ENCODE measurements around the gene S100B.
"Not testable (repeated sequence)": the region's sequence is repeated elsewhere in the genome, so short reads cannot be mapped to it uniquely, and the experiment has no call there.

Gene S100B

DNA sequence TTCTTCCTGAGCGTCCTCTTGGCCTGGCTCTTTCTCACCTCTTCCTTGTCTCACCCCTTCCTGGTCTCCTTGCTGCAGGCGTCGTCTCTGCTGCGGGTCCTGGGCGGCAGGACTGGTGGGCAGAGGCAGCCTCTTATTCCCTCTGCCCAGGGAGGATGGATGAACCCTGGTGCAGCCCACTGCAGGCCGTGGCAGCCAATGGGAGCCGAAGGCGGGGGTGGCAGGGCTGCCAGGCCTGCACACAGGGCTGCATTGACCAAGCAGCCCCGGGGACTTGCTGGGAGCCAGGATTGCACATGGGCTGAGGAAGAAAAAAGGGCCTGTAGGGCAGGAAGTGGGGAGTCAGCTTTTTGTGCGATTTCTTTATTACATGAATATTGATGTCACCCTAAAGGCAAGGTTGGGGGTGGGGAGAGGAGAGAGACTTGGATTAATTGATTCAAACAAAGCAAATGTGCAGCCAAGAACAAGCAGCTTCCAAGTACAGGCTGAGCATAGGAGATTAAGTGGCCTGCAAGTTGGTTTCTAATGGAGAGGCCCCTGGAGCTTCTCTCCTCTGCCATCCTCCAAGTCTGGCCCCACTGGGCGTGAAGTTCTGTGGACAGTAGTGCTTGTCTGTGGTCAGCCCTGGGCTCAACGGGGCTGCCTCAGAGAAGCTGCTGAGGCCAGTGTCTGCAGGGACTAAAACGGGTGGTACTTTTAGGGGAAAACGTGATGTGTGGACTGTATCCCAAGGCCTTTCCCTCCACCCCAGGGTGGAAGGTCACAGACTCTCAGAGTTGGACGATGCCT is at the start of gene S100B:
Gene S100B, minus strand, starts transcription at position 108 of the 792 bp plus-strand sequence. CDS start 2,667 bp downstream, outside the sequence.
- DNase-seq (ENCODE audit: low spot score) = no peak

DNA sequence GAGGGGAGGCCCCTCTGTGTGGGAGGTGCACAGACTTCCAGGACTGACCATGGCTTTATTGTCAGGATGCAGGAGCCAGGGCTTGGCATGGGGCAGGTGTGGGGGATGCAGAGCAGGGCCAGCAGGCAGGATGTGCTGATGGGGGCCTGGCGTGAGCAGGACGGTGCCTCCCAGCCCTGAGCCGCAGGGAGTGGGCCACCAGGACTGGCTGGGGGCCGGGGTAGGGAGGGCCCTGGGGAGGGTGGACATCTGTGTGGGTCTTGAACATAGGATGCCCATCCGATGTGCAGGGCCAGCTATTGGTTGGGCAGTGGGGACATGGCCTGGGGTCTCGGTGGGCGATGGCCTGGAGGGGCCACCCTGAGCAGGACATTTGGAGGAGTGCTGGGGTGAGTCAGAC is 46.2 kb upstream of the S100B start:
- no peak for DNase-seq (ENCODE audit: low spot score)

DNA sequence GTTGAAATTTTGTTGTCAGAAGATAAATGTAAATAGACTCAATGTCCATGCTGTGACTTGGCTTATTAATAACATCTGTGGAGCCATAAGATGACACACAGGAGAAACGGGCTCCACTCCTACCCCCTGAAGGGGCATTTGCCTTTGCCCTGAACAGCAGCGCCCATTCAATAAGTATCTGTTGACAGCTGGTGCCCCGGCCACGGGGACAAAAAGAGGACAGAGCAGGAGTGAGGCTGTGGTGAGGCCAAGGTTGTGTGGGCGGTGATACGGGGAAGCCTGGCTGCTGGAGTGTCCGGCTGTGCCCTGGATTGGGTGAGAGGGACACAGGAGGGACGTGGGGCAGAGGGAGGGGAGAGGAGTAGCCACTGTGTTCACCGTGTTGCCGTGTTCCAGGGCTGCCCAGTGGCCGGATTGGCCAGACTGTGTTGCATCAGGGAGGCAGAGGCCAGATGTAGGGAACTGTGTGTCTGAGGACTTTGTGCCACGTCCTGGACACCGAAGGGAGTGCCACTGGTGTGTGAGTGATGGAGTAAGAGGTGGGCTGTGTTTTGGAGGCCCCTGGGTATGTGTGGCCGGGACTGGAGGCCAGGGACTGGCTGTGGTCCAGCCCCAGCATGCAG is 45.7 kb upstream of the S100B start:
- no peak for DNase-seq (ENCODE audit: low spot score)

DNA sequence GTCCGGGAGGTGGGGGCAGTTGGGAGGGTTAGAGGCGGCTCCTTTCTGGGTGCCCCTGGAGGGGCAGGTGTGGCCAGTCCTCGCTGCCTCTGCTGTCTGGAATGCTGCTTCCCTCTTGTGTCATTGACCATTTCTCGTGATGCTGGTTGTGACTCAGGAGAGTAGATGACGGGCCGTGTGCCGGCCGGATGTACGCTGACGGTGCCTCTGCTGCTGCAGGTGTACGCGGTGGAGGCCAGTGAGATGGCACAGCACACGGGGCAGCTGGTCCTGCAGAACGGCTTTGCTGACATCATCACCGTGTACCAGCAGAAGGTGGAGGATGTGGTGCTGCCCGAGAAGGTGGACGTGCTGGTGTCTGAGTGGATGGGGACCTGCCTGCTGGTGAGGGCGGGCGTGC is 44.5 kb upstream of the S100B start:
- no peak for DNase-seq (ENCODE audit: low spot score)

DNA sequence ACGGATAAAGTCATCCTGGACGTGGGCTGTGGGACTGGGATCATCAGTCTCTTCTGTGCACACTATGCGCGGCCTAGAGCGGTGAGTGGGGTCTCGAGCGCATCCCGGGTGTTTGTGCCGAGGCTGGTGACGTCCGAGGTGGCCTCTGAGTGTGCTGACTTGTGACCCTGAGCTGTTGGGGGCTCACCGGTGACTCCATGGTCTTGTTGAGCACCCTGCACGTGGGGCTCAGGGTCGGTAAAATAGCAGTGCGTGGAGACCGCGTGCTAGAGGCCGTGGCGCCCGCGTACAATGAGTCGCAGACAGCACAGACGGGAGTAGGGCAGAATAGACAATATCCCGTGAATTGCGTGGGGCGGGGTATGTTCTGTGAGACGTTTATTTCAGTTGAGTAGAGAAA is 43.7 kb upstream of the S100B start:
- DNase-seq (ENCODE audit: low spot score) = no peak

DNA sequence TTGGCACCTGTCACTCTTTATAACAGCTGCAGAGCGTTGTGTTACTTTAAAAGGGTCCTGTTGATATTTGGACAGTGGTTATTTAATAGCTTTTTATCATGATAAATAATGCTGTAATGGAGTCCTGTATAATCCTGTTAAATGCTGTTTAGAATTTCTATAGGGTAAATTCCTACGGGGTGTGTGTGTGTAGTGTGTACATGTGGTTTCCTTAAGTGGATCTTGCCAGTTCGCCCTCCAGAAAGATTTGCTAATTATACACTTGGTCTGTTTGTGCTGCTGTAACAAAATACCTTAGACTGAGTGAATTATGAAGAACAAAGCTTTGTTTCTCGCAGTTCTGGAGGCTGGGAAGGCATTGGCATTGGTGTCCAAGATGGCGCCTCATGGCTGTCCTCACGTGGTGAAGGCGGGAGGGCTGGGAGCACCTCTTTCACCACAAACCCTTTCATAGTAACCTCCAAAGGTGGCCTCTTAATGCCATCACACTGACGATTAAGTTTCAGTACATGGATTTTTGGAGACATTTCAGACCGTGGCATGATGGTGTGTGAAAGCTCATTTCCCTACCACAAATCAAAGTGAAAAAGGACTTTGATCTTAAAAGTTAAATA is 41.8 kb upstream of the S100B start:
- no peak for DNase-seq (ENCODE audit: low spot score)

DNA sequence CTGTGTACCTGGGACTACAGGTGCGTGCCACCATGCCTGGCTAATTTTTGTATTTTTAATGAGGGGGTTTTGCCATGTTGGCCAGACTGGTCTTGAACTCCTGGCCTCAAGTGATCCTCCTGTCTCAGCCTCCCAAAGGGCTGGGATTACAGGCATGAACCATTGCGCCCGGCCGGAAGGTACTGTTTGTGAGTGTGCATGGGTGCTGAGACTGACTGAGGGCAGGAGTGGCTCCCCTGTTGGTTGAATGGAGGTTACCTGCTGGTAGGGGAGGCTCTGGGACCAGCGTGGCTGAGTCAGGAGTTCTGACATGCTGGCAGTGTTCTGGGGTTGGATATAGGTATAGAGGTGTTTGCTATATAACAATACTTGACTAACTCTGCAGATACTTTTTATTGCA is 41.0 kb upstream of the S100B start:
- DNase-seq (ENCODE audit: low spot score) = no peak

DNA sequence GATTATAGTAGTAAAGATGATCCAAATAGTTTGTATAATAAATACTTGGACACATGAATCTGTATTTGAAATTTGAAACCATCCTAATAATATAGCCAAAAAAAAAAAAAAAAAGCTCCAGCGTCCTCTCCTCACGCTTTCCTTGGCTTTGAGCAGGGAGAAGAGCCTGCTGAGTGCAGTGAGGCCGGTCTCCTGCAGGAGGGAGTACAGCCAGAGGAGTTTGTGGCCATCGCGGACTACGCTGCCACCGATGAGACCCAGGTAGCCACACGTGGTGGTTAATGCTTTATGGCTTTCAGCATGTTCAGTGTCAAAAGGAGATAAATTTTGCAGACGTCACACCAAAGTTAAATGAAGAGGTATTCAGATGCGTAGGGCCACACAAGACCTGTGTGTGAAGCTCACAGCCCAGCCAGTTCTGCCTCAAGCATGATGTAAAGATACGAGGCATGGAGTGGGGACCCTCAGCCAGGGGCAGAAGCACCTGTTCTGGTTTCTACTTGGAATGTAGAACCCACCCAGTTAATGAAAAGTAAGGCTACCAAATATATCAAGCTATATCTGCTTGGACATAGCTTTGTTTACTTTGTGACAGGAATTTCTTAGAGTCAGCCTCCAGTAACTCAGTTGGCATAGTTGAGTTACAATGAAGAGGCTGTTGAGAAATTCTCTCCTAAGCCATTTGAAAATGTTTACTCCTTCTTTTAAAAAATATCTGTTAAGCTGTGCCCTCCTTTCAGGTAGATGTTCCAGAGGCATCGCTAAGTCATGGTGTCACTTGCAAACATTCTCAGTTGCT is 38.7 kb upstream of the S100B start:
- DNase-seq (ENCODE audit: low spot score) = no peak

DNA sequence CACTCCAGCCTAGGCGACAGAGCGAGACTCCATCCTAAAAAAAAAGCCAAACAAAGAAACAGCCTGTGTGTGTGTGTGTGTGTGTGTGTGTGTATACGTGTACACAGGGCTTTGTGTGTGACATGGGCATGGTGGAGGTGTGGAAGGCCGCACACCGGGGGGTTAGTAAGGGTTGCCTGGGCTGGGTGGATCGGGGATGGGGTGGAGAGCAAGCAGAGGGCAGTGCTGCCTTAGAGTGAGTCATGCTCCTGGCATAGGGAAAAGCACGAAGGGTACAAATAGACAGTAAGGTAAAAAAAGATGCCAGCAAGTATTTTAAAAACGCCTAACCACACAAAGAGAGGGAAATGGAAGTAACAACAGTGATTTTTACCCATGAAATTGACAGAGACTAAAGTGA is 36.8 kb upstream of the S100B start:
- no peak for DNase-seq (ENCODE audit: low spot score)

DNA sequence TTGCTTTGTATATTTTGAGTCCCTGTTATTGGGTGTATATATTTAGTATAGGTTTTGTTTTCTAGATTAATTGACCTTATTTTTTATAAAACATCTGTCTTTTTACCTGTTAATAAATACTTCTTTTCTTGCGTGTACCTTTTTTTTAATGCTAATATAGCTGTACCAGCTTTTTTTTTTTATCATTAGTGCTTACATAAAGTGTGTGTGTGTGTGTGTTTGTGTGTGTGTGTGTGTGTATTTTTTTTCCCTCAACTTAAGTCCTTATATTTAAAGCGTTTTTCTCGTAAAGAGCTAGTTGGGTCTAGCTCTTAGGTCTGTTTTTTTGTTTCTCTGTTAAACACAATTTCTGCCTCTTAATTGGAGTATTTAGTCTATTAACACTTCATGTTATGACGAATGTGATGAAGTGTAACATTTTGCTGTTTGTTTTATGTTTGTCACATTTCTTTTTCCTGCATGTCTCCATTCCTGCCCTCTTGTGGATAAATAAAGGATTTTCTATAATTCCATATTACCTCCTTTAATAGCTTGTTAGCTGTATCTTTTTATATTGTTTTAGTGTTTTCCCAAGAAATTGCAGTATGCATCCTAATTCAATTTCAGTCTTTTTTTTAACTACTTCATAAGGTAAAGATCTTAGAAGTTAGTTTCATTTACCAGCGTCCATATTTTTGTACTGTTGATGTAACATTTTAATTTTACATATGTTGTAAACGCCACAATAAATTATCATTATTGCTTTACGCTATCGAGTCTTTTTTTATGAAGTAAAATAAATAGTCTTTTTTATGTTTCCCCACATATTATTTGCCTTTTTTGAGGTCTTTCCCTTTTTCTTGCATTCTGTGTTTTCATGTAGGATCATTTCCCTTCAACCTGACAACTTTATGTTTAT is 34.9 kb upstream of the S100B start:
- DNase-seq (ENCODE audit: low spot score) = peak; percentile 24

DNA sequence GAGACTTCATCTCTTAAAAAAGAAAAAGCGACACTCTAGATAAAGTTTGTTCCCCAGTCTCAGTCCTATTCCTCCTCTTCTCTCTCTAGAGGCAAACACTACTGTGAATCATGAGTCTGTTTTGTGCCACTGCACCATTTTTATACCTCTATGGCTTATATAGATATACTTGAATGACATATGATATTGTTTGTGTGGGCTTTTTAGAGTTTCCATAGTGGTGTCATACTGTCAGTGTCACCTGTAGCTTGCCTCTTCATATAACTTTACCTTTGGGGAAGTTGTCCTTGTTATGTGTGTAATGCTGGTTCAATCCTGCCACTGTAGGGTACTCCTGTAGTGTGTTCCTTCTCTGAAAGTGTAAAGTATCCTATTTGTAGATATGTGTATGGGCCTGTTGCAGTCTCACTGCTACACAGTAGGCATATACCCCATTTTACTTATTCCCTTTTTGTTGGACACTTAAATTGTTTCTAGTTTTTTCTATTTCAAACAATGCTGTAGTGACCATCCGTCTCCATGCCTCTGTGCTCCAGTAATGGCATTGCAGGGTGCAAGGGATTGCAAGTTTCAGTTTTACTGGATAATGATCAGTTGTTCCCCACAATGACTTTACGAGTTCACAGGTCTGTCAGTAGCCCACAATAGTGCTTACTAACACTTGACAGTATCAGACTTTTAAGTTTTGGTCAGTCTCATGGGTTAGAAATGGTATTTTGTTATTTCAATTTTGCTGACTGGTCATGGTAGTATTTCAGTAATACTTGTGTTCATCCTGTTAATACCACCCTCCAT is 33.3 kb upstream of the S100B start:
- peak; percentile 22 for DNase-seq (ENCODE audit: low spot score)

DNA sequence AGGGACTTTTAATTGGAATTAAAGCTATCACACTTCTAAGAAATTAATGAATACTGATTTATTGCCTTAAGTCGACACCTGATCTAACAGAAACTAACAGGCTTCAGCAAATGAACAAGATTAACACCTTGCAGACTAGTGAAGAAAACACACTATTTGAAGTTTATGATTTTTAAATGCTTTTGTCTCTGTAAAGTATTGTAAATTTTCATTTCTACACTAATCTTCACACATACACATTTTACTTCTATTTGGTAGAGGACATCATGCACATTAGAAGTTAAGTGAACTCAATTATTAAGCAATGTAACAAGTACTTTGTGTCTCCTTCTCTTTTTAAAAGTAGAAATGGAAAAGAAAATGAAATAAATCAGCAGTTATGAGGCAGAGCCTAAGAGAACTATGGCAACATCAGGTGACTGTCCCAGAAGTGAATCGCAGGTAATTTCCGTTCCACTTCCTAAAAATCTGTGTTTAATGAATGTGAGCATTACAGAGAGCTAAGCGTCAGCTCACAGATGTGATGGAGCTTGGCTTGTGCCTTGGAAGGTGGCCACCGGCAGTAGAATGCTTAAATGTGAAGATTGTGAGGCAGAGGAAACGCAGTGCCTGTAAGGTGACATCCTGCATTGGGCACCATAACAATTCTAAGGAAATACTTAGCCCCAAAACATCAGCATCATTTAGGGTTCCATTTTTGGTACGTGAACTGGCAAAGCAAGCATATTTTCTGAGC is 31.8 kb upstream of the S100B start:
- DNase-seq (ENCODE audit: low spot score) = peak; percentile 25

DNA sequence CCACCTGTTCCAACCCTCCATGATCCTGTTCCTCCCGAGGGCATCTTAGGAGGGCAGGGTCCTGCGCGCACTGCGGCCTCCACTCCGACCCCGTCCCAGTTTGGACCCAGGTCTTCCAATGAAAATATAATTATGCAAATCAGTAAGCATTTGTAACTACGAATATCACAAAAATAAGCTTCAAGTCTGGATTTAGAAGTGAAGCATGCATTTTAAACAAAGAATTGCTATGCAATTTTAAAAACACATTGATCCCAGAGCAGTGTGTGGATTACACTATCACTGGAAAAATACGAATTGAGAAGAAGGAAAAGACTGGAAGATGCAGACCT is 31.3 kb upstream of the S100B start:
- no peak for DNase-seq (ENCODE audit: low spot score)

DNA sequence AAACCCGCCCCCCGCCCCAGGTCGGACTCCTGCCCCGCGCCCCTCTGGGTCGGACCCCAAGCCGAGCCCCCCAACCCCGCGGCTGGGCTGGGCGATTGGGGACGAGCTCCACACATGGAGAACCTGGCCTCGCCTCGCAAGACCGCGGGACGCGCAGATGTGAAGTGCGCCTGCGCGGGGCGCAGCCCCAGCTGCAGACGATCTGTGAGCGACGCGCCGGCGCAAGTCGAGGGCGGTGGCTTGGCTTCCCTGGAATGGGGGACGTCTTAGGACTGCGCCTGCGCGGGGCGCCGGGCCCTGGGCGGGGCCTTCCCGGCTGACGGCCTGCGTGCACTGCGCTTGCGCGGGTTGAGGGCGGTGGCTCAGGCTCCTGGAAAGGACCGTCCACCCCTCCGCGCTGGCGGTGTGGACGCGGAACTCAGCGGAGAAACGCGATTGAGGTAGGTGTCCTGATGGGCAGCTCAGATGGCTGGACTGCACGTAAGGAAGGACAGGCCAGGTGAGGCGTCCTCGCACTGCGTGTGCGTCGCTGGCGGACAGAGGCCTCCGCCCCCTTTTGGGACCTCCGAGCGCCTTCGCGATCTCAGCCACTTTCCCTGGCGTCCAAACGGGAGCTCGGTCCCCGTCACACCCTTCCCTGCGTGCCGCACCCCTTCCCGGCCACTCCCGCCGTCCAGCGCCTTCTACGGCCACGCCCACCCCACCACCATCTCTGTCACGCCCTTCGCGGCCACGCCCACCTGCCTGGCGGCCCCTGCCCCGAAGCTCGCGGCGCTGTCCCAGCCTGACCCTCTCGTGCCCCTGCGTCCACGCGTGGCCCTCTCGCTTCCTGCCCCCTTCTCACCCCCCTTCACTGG is 30.7 kb upstream of the S100B start, which contains the start of gene PRMT2:
Gene PRMT2, plus strand, starts transcription at position 351 of the 857 bp plus-strand sequence. CDS start 1,278 bp downstream, outside the sequence.
- peak; percentile 97 for DNase-seq (ENCODE audit: low spot score)

DNA sequence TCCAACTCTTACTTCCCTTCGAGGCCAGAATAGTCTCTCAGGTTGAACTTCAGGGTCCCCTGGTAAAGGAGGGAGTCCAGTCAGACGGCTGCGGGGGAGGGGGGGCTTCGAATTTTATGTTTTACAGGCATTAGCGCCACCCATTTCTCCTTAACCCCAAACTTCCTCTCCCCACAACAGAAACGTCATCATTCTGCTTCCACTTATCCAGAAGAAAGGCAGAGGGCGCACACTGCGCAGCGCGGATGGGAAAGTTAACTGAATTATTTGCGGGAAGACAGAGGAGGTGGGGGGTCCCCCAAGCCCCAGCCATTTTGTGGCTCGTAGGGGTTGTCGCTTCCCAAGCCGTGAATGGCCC is 30.1 kb upstream of the S100B start:
- peak; percentile 48 for DNase-seq (ENCODE audit: low spot score)

DNA sequence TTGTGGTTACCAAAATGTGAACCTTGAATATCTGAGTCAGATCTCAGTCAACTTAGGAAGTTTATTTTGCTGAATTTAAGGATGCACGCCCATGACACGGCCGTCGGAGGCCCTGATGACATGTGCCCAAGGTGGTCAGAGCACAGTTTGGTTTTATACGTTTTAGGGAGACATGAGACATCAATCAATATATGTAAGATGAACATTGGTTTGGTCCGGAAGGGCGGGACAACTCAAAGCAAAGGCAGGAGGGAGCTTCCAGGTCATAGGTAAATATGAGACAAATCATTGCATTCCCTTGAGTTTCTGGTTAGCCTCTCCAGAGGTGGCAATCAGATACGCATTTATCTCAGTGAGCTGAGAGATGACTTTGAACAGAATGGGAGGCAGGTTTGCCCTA is 29.5 kb upstream of the S100B start:
- DNase-seq (ENCODE audit: low spot score) = peak; percentile 13

DNA sequence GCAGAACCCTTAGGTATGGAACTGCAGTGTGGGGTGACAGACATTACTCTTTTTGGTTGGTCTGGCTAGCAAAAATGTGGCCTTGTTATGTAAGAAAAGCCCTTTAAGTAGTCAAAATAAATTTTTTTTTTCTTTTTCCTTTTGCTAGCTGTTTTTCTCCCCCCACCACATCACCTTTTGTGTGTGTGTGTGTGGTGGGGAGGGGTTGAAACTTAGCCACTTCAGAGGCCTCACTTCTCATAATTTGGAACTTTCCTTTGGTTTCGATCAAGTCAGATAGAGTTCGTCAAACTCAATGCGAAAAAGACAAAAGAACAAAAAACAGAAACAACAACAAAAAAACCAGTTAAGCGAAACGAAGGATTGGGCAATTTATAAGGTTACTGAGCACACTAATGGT is 28.7 kb upstream of the S100B start:
- peak; percentile 59 for DNase-seq (ENCODE audit: low spot score)

DNA sequence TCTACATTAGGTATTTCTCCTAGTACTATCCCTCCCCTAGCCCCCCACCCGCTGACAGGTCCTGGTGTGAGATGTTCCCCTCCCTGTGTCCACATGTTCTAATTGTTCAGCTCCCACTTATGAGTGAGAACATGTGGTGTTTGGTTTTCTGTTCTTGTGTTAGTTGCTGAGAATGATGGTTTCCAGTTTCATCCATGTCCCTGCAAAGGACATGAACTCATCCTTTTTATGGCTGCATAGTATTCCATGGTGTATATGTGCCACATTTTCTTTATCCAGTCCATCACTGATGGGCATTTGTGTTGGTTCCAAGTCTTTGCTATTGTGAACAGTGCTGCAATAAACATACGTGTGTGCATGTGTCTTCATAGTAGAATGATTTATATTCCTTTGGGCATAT is 26.0 kb upstream of the S100B start:
- not testable (repeated sequence) for DNase-seq (ENCODE audit: low spot score)

DNA sequence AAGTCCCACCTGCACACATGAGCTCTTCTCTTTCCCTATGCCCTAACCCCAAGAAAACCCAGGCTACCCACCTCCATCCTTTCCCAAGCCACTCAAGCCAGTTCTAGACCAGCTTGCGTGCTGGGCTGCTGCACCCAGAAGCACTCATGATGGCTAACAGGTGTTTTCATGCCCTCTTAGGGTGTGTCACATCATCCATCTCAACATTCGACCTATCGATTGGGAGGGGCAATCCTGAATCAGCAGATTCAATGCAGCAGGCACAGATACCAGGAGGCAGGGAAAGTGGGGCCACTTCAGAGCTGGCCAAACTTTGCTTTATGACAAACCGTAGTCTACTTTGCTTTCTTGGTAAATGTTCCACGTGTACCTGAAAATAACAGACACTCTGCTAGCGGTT is 24.0 kb upstream of the S100B start:
- no peak for DNase-seq (ENCODE audit: low spot score)

Data from CD4-positive, alpha-beta T cell treated with Interleukin-2 at 100 ng/mL for 4 hours (primary cell).